Keratinocyte (primary cell): ENCODE measurements around the gene HOTAIR. TPM values are rescaled to one million over a fixed set of nuclear protein-coding genes. Genes with fewer than 3 reads are reported as not detected.
A peak's percentile ranks its signal among the peaks of the same experiment; 100 is the strongest.

Experiments
- DNase-seq: peaks from one replicate; pipeline ENCODE4 v3.0.0-alpha.2; 2011; ENCODE audit warnings: low read depth, missing footprints, low spot score
- FAIRE-seq: peaks from 2 replicates; lab custom pipeline; 2011; peaks lifted over from hg19 to GRCh38; lab: Jason Lieb, UNC
- H2AFZ ChIP-seq: 2 replicates; pipeline ENCODE4 v1.6.0; 2012; ENCODE audit warnings: low read length, control low read depth, inconsistent platforms; ENCODE audit not compliant: control insufficient read depth
- H3K27ac ChIP-seq: 2 replicates; pipeline ENCODE4 v1.5.1; 2011; ENCODE audit warnings: low read length; ENCODE audit not compliant: control insufficient read depth, insufficient read depth
- H3K27me3 ChIP-seq: 3 replicates; pipeline ENCODE4 v1.6.0; 2011; ENCODE audit warnings: low read length; ENCODE audit not compliant: control insufficient read depth, insufficient read depth; ENCODE audit errors: extremely low read depth
- H3K36me3 ChIP-seq, 2 experiments: 2 replicates in 1 of 2; 3 replicates in 1 of 2; pipeline ENCODE4 v1.5.1; 2011; ENCODE audit warnings: low read length in 2 of 2, mild to moderate bottlenecking in 1 of 2; ENCODE audit not compliant: control insufficient read depth in 2 of 2, insufficient read depth in 2 of 2; ENCODE audit errors: extremely low read depth in 1 of 2
- H3K4me1 ChIP-seq: 3 replicates; pipeline ENCODE4 v1.5.1; 2011; ENCODE audit warnings: low read length; ENCODE audit not compliant: control insufficient read depth, insufficient read depth; ENCODE audit errors: extremely low read depth
- H3K4me2 ChIP-seq: 3 replicates; pipeline ENCODE4 v1.6.0; 2011; ENCODE audit warnings: low read depth, low read length; ENCODE audit not compliant: control insufficient read depth, insufficient read depth; ENCODE audit errors: extremely low read depth
- H3K4me3 ChIP-seq, 3 experiments: fragments of 200-600 bp in 1 of 3; sonication (generic) in 1 of 3; 2 replicates in 2 of 3; 3 replicates in 1 of 3; pipeline ENCODE4 v1.5.1; 2011 to 2016; ENCODE audit warnings: low read length in 3 of 3, mild to moderate bottlenecking in 3 of 3, control low read depth in 2 of 3, inconsistent platforms in 1 of 3, low read depth in 1 of 3, mixed read lengths in 1 of 3, mixed run types in 1 of 3, moderate library complexity in 1 of 3; ENCODE audit not compliant: control insufficient read depth in 2 of 3, insufficient read depth in 2 of 3; ENCODE audit errors: extremely low read depth in 1 of 3
- H3K79me2 ChIP-seq: 2 replicates; pipeline ENCODE4 v1.6.0; 2012; ENCODE audit warnings: low read length; ENCODE audit not compliant: control insufficient read depth, insufficient read depth
- H3K9ac ChIP-seq: 3 replicates; pipeline ENCODE4 v1.6.0; 2011; ENCODE audit warnings: low read length; ENCODE audit not compliant: control insufficient read depth, insufficient read depth; ENCODE audit errors: extremely low read depth
- H3K9me1 ChIP-seq: 3 replicates; pipeline ENCODE4 v1.6.0; 2011; ENCODE audit warnings: low read length; ENCODE audit not compliant: control insufficient read depth, insufficient read depth; ENCODE audit errors: extremely low read depth
- H3K9me3 ChIP-seq: 2 replicates; pipeline ENCODE4 v1.5.1; 2012; ENCODE audit warnings: low read depth, low read length; ENCODE audit not compliant: control insufficient read depth
- H4K20me1 ChIP-seq: 3 replicates; pipeline ENCODE4 v1.6.0; 2011; ENCODE audit warnings: low read length; ENCODE audit not compliant: control insufficient read depth, insufficient read depth; ENCODE audit errors: extremely low read depth
- CTCF ChIP-seq, 3 experiments: IDR thresholded peaks in 1 of 3; conservative IDR thresholded peaks in 1 of 3; optimal IDR thresholded peaks in 1 of 3; 2 replicates in 2 of 3; 3 replicates in 1 of 3; pipeline versions ENCODE3 to v1.5.1; 2011; ENCODE audit warnings: low read length in 3 of 3, mild to moderate bottlenecking in 3 of 3, moderate library complexity in 2 of 3, control low read depth in 1 of 3, inconsistent platforms in 1 of 3; ENCODE audit not compliant: insufficient read depth in 2 of 3; ENCODE audit errors: extremely low read depth in 1 of 3
- EZH2 ChIP-seq: IDR thresholded peaks from one replicate; pipeline ENCODE4 v1.6.1; 2012; ENCODE audit warnings: inconsistent platforms, mild to moderate bottlenecking, low read length, moderate library complexity
- dilution Hi-C: fragments of 300-500 bp; cut with MboI; formaldehyde crosslinking; loops from one replicate; pipeline ENCODE4 v1.7.0; 2020; ENCODE audit warnings: low sequenced_read_pairs; ENCODE audit not compliant: extremely low pct_ligation_motif_present
- polyA plus RNA-seq, 5 experiments: library from polyadenylated mRNA; depleted of rRNA in 3 of 5; stranded (reverse) in 3 of 5; stranded (forward) in 1 of 5; unstranded in 1 of 5; fragments of >200 nt; gene quantifications; 1 replicate in 1 of 5; 2 replicates in 3 of 5; 3 replicates in 1 of 5; pipeline versions ENCODE4 v1.2.1 to v1.2.3, GENCODE V29; 2011 to 2012; ENCODE audit warnings: missing spikeins in 2 of 5, low read depth in 1 of 5, low replicate concordance in 1 of 5

The HOTAIR gene
- polyA plus RNA-seq, 1 donor (not counting 4 experiments of a cell fraction or from before 2014, with no cell fraction given): 4.0 TPM

GRCh38 chr12:54010972-54011664 is 36.4 kb upstream of the HOTAIR start:
- Histone ChIP-seq H3K4me1 (peaks cover 20% of the 10 kb centered on the region), H4K20me1 (no peaks in the 10 kb centered on the region), H3K27me3 (no peaks in the 10 kb centered on the region), H3K79me2 (peaks cover 35% of the 10 kb centered on the region), H3K36me3 (no peaks in the 10 kb centered on the region), H3K9ac (no peak overlapping the region), H3K9me3 (no peaks in the 10 kb centered on the region), H3K4me3 (no peak overlapping the region), H3K4me2 (no peak overlapping the region), H3K27ac (no peak overlapping the region), H3K9me1 (no peaks in the 10 kb centered on the region), H2AFZ (no peak overlapping the region)
- TF ChIP-seq EZH2 (no peak), CTCF (optimal IDR thresholded peaks at IDR 0.05 in 1 of 3, IDR thresholded peaks at IDR 0.05 in 1 of 3, conservative IDR thresholded peaks at IDR 0.05 in 1 of 3; ENCODE audit: extremely low read depth in 1 of 3, insufficient read depth in 2 of 3, low read length in 3 of 3) (no peak)
- DNase-seq (no peak), FAIRE-seq (peak; percentile 5)
- dilution Hi-C loops: no loop called here

- FAIRE-seq: no peak
These were observed 35.6 kb upstream of the HOTAIR start for GRCh38 chr12:54010053-54010971.

More at GRCh38 chr12:54010053-54010971, 35.6 kb upstream of the HOTAIR start:
- H3K9ac ChIP-seq: peak overlapping the region; percentile 80
- H4K20me1 ChIP-seq: no peaks in the 10 kb centered on the region
- peak overlapping the region; percentile 79 for H3K4me2 ChIP-seq
- no peak overlapping the region for H2AFZ ChIP-seq
- TF ChIP-seq EZH2 (no peak), CTCF (optimal IDR thresholded peaks at IDR 0.05 in 1 of 3, IDR thresholded peaks at IDR 0.05 in 1 of 3, conservative IDR thresholded peaks at IDR 0.05 in 1 of 3; ENCODE audit: extremely low read depth in 1 of 3, insufficient read depth in 2 of 3, low read length in 3 of 3) (no peak)
- peaks cover 16% of the 10 kb centered on the region for H3K4me1 ChIP-seq
- no peaks in the 10 kb centered on the region for H3K36me3 ChIP-seq
- H3K27ac ChIP-seq: no peak overlapping the region
- H3K4me3 ChIP-seq: peak overlapping the region in 1 of 3 experiments; percentile 19
- dilution Hi-C loops: no loop called here
- H3K79me2 ChIP-seq: peaks cover 32% of the 10 kb centered on the region
- no peaks in the 10 kb centered on the region for H3K27me3 ChIP-seq
- H3K9me1 ChIP-seq: no peaks in the 10 kb centered on the region
- H3K9me3 ChIP-seq: no peaks in the 10 kb centered on the region
- no peak for DNase-seq
